SK-N-SH (cell line): Measurements from ENCODE around the gene GABRB2. TPM values are rescaled to one million over a fixed set of nuclear protein-coding genes. Genes with fewer than 3 reads are reported as not detected.

Experiments used
- CTCF ChIA-PET: fragments of 300-600, 350-600 bp; formaldehyde crosslinking; extraction: SDS; loops from one replicate; lab custom pipeline; 2021; lab: Yijun Ruan, JAX
- POLR2A ChIA-PET: fragments of 350-600 bp; sonication (Branson Sonifier 250); formaldehyde crosslinking; extraction: SDS; loops from one replicate; lab custom pipeline; 2020; ENCODE audit warnings: antibody characterized with exemption, inconsistent platforms; lab: Yijun Ruan, JAX
- DNase-seq: peaks from one replicate; pipeline ENCODE4 v3.0.0; 2012
- H2AFZ ChIP-seq: fragments of 200-600 bp; sonication (generic); 2 replicates; pipeline ENCODE4 v1.8.1; 2016; ENCODE audit warnings: antibody characterized with exemption, mild to moderate bottlenecking, low read depth
- H3F3A ChIP-seq: fragments of 200-600 bp; sonication (generic); replicated peaks from 2 replicates; pipeline ENCODE3; 2016; ENCODE audit warnings: antibody characterized with exemption, mild to moderate bottlenecking; ENCODE audit not compliant: insufficient read depth
- H3K27ac ChIP-seq, 2 experiments: fragments of 200-500 bp in 1 of 2; fragments of 200-600 bp in 1 of 2; sonication (Bioruptor generic) in 1 of 2; sonication (generic), shearing (Covaris generic) in 1 of 2; 2 replicates each; pipeline versions ENCODE4 v1.5.1 to v1.6.1; 2014 to 2016; ENCODE audit warnings: low read depth in 2 of 2, inconsistent platforms in 1 of 2, low read length in 1 of 2, mild to moderate bottlenecking in 1 of 2, mixed read lengths in 1 of 2
- H3K27me3 ChIP-seq: fragments of 200-600 bp; sonication (generic), shearing (Covaris generic); 2 replicates; pipeline ENCODE4 v1.6.1; 2016; ENCODE audit warnings: mixed run types; ENCODE audit not compliant: insufficient read depth
- H3K36me3 ChIP-seq, 2 experiments: fragments of 200-500 bp in 1 of 2; fragments of 200-600 bp in 1 of 2; sonication (Bioruptor generic) in 1 of 2; sonication (generic) in 1 of 2; replicated peaks in 1 of 2; 2 replicates each; pipeline versions ENCODE3 to v1.5.1; 2014 to 2016; ENCODE audit warnings: low read length in 1 of 2, mild to moderate bottlenecking in 1 of 2; ENCODE audit not compliant: insufficient read depth in 2 of 2, control insufficient read depth in 1 of 2
- H3K4me1 ChIP-seq, 2 experiments: fragments of 200-500 bp in 1 of 2; fragments of 200-600 bp in 1 of 2; sonication (Bioruptor generic) in 1 of 2; sonication (generic), shearing (Covaris generic) in 1 of 2; 2 replicates each; pipeline versions ENCODE4 v1.5.1 to v1.6.1; 2014 to 2016; ENCODE audit warnings: low read depth in 1 of 2, low read length in 1 of 2, mixed run types in 1 of 2; ENCODE audit not compliant: insufficient read depth in 2 of 2, control insufficient read depth in 1 of 2
- H3K4me2 ChIP-seq: fragments of 200-600 bp; sonication (generic), shearing (Covaris generic); 2 replicates; pipeline ENCODE4 v1.6.1; 2017; ENCODE audit warnings: mixed run types
- H3K4me3 ChIP-seq, 2 experiments: fragments of 200-500 bp in 1 of 2; fragments of 200-600 bp in 1 of 2; sonication (Bioruptor generic) in 1 of 2; sonication (generic), shearing (Covaris generic) in 1 of 2; 2 replicates each; pipeline versions ENCODE4 v1.5.1 to v1.8.1; 2014 to 2016; ENCODE audit warnings: low read depth in 2 of 2, inconsistent platforms in 1 of 2, low read length in 1 of 2, mild to moderate bottlenecking in 1 of 2, mixed read lengths in 1 of 2, moderate library complexity in 1 of 2
- H3K79me2 ChIP-seq: fragments of 200-600 bp; sonication (generic); 2 replicates; pipeline ENCODE4 v1.8.1; 2017; ENCODE audit warnings: mild to moderate bottlenecking; ENCODE audit not compliant: insufficient read depth
- H3K9ac ChIP-seq: fragments of 200-600 bp; sonication (generic); 2 replicates; pipeline ENCODE4 v1.6.1; 2017; ENCODE audit warnings: mixed run types
- H3K9me2 ChIP-seq: fragments of 200-600 bp; sonication (generic); 2 replicates; pipeline ENCODE4 v1.6.1; 2017; ENCODE audit warnings: mixed run types
- H3K9me3 ChIP-seq: fragments of 200-600 bp; sonication (generic); 2 replicates; pipeline ENCODE4 v1.6.1; 2017; ENCODE audit warnings: mixed run types, mild to moderate bottlenecking, moderate library complexity
- H4K20me1 ChIP-seq: fragments of 200-600 bp; sonication (generic); 2 replicates; pipeline ENCODE4 v1.6.1; 2017; ENCODE audit warnings: mild to moderate bottlenecking, mixed run types; ENCODE audit not compliant: insufficient read depth
- CHD2 ChIP-seq: fragments of 150-350 bp; IDR thresholded peaks from 2 replicates; pipeline ENCODE4 v1.6.1; 2018; ENCODE audit warnings: low read length; ENCODE audit not compliant: partially characterized antibody
- CTCF ChIP-seq: fragments of 200-600 bp; sonication (generic); IDR thresholded peaks from 2 replicates; pipeline ENCODE4 v1.6.1; 2017; ENCODE audit warnings: antibody characterized with exemption, mild to moderate bottlenecking, moderate library complexity
- ELF1 ChIP-seq: IDR thresholded peaks from 2 replicates; pipeline ENCODE4 v1.4.0; 2012
- EP300 ChIP-seq, 2 experiments: IDR thresholded peaks; 2 replicates each; pipeline versions ENCODE4 v1.4.0 to v1.6.1; 2012; ENCODE audit warnings: borderline replicate concordance in 1 of 2, low read depth in 1 of 2, low read length in 1 of 2
- FOSL2 ChIP-seq: IDR thresholded peaks from 2 replicates; pipeline ENCODE4 v1.4.0; 2012; ENCODE audit warnings: low read depth, mild to moderate bottlenecking, moderate library complexity, borderline replicate concordance
- FOXJ3 ChIP-seq: sonication (generic); formaldehyde crosslinking; IDR thresholded peaks from 2 replicates; pipeline ENCODE4 v1.5.1; 2020; ENCODE audit warnings: mild to moderate bottlenecking, missing genetic modification reagents
- FOXM1 ChIP-seq: IDR thresholded peaks from 2 replicates; pipeline ENCODE4 v1.4.0; 2012; ENCODE audit warnings: low read depth, mild to moderate bottlenecking
- GABPA ChIP-seq: IDR thresholded peaks from 2 replicates; pipeline ENCODE4 v1.4.0; 2012; ENCODE audit warnings: low read depth, mild to moderate bottlenecking
- GATA2 ChIP-seq: sonication (generic); formaldehyde crosslinking; IDR thresholded peaks from 2 replicates; pipeline ENCODE4 v1.5.0; 2020; ENCODE audit warnings: mild to moderate bottlenecking, missing genetic modification reagents
- JUND ChIP-seq: IDR thresholded peaks from 2 replicates; pipeline ENCODE4 v1.4.0; 2012
- MEF2A ChIP-seq: IDR thresholded peaks from 2 replicates; pipeline ENCODE4 v1.4.0; 2012; ENCODE audit warnings: low read depth, borderline replicate concordance
- MXI1 ChIP-seq: IDR thresholded peaks from 2 replicates; pipeline ENCODE4 v1.6.1; 2012; ENCODE audit warnings: mild to moderate bottlenecking, low read depth, low read length, improper control_type of control experiment
- NFIC ChIP-seq: IDR thresholded peaks from 2 replicates; pipeline ENCODE4 v1.4.0; 2012; ENCODE audit warnings: borderline replicate concordance
- NRF1 ChIP-seq: IDR thresholded peaks from 2 replicates; pipeline ENCODE4 v1.6.1; 2012; ENCODE audit warnings: low read depth, mild to moderate bottlenecking, low read length
- PBX3 ChIP-seq: IDR thresholded peaks from 2 replicates; pipeline ENCODE4; 2012
- RAD21 ChIP-seq: IDR thresholded peaks from 2 replicates; pipeline ENCODE4 v1.6.1; 2012; ENCODE audit warnings: mild to moderate bottlenecking, low read length
- RCOR1 ChIP-seq: fragments of 150-350 bp; IDR thresholded peaks from 2 replicates; pipeline ENCODE4 v1.6.1; 2017; ENCODE audit warnings: antibody characterized with exemption, low read length
- REST ChIP-seq: IDR thresholded peaks from 2 replicates; pipeline ENCODE4 v1.6.1; 2012; ENCODE audit warnings: mild to moderate bottlenecking, low read depth, low read length, moderate library complexity
- RXRA ChIP-seq: IDR thresholded peaks from 2 replicates; pipeline ENCODE4 v1.4.0; 2012; ENCODE audit warnings: low read depth, mild to moderate bottlenecking, borderline replicate concordance
- SIN3A ChIP-seq: IDR thresholded peaks from 2 replicates; pipeline ENCODE4 v1.6.1; 2012; ENCODE audit warnings: low read depth, mild to moderate bottlenecking, low read length, moderate library complexity, borderline replicate concordance
- SMC3 ChIP-seq: IDR thresholded peaks from 2 replicates; pipeline ENCODE4 v1.6.1; 2012; ENCODE audit warnings: low read depth, low read length, improper control_type of control experiment
- TAF1 ChIP-seq: IDR thresholded peaks from 2 replicates; pipeline ENCODE4 v1.6.1; 2012; ENCODE audit warnings: low read depth, mild to moderate bottlenecking, low read length, moderate library complexity, borderline replicate concordance
- YY1 ChIP-seq: IDR thresholded peaks from 2 replicates; pipeline ENCODE4 v1.4.0; 2012; ENCODE audit warnings: low read depth, mild to moderate bottlenecking
- WGBS: methylation state at CpG from one replicate; pipeline ENCODE4 v1.1.6; 2017; ENCODE audit warnings: low lambda C conversion rate; 5-methylcytosine and 5-hydroxymethylcytosine counted together
- polyA plus RNA-seq, 3 experiments: library from polyadenylated mRNA; depleted of rRNA; stranded (reverse); fragments of >200 nt; gene quantifications; 2 replicates each; pipeline ENCODE4 v1.2.3, GENCODE V29; 2012

Gene GABRB2
- polyA plus RNA-seq, 1 of the 3 experiments (the other 2 are of a cell fraction): not detected

- Histone ChIP-seq H3K9me3 (no peaks in the 10 kb centered on the region), H3K4me1 (no peaks in the 10 kb centered on the region), H3K79me2 (no peaks in the 10 kb centered on the region), H2AFZ (no peak overlapping the region), H4K20me1 (no peaks in the 10 kb centered on the region), H3K4me3 (no peak overlapping the region), H3K27ac (no peak overlapping the region), H3K9ac (no peak overlapping the region), H3F3A (no peaks in the 10 kb centered on the region)
- WGBS: 0% methylated on average over 1 of the region's 1 CpG
- POLR2A ChIA-PET: no interaction called here
- CTCF ChIA-PET: no interaction called here
- TF ChIP-seq RXRA (no peak), PBX3 (no peak), YY1 (no peak), MEF2A (no peak), FOXJ3 (no peak), RCOR1 (no peak), GABPA (no peak), RAD21 (no peak), FOSL2 (no peak), NRF1 (no peak), REST (no peak), ELF1 (no peak), EP300 (IDR thresholded peaks at IDR 0.05; ENCODE audit: borderline replicate concordance in 1 of 2, low read depth in 1 of 2, low read length in 1 of 2) (no peak), MXI1 (no peak), FOXM1 (no peak), GATA2 (no peak)
- TF ChIP-seq, all 33 proteins: peak for 0
- H3K4me2 ChIP-seq: no peak overlapping the region
- no peak for DNase-seq
- H3K36me3 ChIP-seq: no peaks in the 10 kb centered on the region
- H3K27me3 ChIP-seq: no peaks in the 10 kb centered on the region
- H3K9me2 ChIP-seq: no peaks in the 10 kb centered on the region
Observed at GRCh38 chr5:161271816-161272215, 274.7 kb downstream of the GABRB2 start.

GRCh38 chr5:161269125-161269524 is 277.4 kb downstream of the GABRB2 start:
- H3K4me3 ChIP-seq: no peak overlapping the region
- H3K9me3 ChIP-seq: no peaks in the 10 kb centered on the region
- ChIA-PET CTCF (interaction anchor here (0.6 to 0.7 kb wide), 2 partner anchors 268 to 718 kb away, joined by 3 read pairs; no protein-coding TSS in a partner anchor), POLR2A (no interaction called here)
- H3K4me2 ChIP-seq: no peak overlapping the region
- TF ChIP-seq SMC3 (no peak), NFIC (no peak), ELF1 (no peak), PBX3 (no peak), GABPA (no peak), RCOR1 (no peak), TAF1 (no peak), SIN3A (no peak), CTCF (no peak), JUND (no peak), CHD2 (no peak), EP300 (IDR thresholded peaks at IDR 0.05; ENCODE audit: borderline replicate concordance in 1 of 2, low read depth in 1 of 2, low read length in 1 of 2) (no peak)
- no peaks in the 10 kb centered on the region for H3K4me1 ChIP-seq
- H3K36me3 ChIP-seq: no peaks in the 10 kb centered on the region
- H3K9ac ChIP-seq: no peak overlapping the region
- no peaks in the 10 kb centered on the region for H3K9me2 ChIP-seq
- H3K27ac ChIP-seq: no peak overlapping the region
- no peaks in the 10 kb centered on the region for H3F3A ChIP-seq
- no peaks in the 10 kb centered on the region for H4K20me1 ChIP-seq
- H3K79me2 ChIP-seq: no peaks in the 10 kb centered on the region
- H3K27me3 ChIP-seq: no peaks in the 10 kb centered on the region
- H2AFZ ChIP-seq: no peak overlapping the region
- no peak for DNase-seq
